PFSK-1 (cell line): Measurements from ENCODE around the gene ARAP1.
A peak's percentile ranks its signal among the peaks of the same experiment; 100 is the strongest.

Experiments used
- FOXP2 ChIP-seq: optimal IDR thresholded peaks from 2 replicates; pipeline ENCODE3; 2011; ENCODE audit warnings: borderline replicate concordance, control low read depth, inconsistent platforms; ENCODE audit not compliant: insufficient read depth; ENCODE audit errors: extremely low read length, extremely low read depth
- POLR2AphosphoS5 ChIP-seq: IDR thresholded peaks from 2 replicates; pipeline ENCODE4 v1.6.1; 2012; ENCODE audit warnings: low read depth, mild to moderate bottlenecking, control low read depth, low read length, moderate library complexity
- SIN3A ChIP-seq: IDR thresholded peaks from 2 replicates; pipeline ENCODE4 v1.6.1; 2012; ENCODE audit warnings: mild to moderate bottlenecking, low read length, moderate library complexity, borderline replicate concordance; ENCODE audit not compliant: insufficient read depth
- TAF1 ChIP-seq: IDR thresholded peaks from 2 replicates; pipeline ENCODE4 v1.6.1; 2012; ENCODE audit warnings: low read length, control low read depth, borderline replicate concordance; ENCODE audit not compliant: insufficient read depth
- TF ChIP-seq, protein P1 (sequence below), 2 experiments: IDR thresholded peaks; 2 replicates each; pipeline versions ENCODE4 v1.6.1 to v1.8.0; 2011 to 2012; ENCODE audit warnings: low read depth in 2 of 2, low read length in 2 of 2, control low read depth in 1 of 2, inconsistent platforms in 1 of 2, mild to moderate bottlenecking in 1 of 2, moderate library complexity in 1 of 2; ENCODE audit not compliant: insufficient read depth in 1 of 2

ARAP1 gene

GRCh38 chr11:72741849-72742512, 10.2 kb downstream of the ARAP1 start:
- no peak for TF ChIP-seq POLR2AphosphoS5

DNA sequence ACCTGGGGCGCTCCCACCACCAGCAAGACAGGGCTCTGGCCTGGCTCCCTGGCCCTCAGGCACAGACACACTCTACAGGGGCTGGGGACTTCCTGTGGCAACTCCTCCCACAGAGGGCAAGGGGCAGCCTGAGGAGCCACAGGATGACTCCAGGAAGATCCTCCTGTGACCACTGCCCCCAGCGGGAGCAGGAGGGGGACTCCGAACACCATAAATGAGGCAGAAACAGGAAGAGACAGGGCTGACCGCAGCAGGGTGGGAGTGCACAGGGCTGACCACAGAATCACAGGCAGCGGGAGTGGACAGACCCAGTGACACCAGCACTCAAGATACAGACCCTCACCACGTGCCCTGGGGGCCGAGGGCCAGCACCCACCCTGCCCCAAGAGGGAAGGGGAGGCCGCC, 10.8 kb downstream of the ARAP1 start:
- TF ChIP-seq FOXP2 (peak; percentile 81), SIN3A (no peak)

DNA sequence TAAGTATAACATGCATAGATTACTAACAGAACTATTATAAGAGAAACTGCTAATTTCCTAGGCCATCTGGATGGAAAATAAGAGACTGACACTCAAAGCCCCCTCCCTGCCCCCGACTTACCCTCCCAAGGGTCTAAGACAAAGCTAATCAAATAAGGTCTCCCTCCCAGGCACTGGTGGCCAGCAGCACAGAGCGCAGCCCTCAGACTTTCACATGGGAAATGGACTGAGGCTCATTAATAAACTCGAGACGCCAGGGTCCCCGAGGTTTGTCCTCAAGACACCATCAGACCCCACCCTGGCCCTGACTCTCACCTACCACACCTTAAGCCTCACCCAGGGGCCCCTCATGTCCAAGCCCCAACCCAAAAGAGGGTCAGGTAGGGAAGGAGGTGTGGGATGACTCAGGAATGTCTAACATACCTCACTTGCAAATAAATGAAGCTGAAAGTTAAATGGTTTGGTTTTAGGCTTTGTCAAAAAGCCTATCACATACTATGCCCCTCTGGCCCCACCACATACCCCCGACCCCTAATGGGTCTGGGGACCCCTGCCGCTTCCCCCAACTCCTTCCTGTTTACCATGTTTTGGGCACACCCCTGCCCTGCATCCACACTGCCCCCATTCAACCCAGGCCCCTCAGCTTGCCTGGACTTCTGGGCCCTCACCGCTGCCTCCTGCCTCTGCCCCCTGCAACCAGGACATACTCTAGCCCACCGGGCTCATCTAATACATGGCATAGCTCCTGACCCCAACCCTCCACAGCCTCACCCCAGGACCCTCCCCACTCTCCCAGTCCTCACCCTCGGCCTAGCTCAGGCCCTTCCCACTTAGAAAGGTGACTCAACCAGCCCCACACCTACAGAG, 11.4 kb downstream of the ARAP1 start:
- TF ChIP-seq, protein P1, sequence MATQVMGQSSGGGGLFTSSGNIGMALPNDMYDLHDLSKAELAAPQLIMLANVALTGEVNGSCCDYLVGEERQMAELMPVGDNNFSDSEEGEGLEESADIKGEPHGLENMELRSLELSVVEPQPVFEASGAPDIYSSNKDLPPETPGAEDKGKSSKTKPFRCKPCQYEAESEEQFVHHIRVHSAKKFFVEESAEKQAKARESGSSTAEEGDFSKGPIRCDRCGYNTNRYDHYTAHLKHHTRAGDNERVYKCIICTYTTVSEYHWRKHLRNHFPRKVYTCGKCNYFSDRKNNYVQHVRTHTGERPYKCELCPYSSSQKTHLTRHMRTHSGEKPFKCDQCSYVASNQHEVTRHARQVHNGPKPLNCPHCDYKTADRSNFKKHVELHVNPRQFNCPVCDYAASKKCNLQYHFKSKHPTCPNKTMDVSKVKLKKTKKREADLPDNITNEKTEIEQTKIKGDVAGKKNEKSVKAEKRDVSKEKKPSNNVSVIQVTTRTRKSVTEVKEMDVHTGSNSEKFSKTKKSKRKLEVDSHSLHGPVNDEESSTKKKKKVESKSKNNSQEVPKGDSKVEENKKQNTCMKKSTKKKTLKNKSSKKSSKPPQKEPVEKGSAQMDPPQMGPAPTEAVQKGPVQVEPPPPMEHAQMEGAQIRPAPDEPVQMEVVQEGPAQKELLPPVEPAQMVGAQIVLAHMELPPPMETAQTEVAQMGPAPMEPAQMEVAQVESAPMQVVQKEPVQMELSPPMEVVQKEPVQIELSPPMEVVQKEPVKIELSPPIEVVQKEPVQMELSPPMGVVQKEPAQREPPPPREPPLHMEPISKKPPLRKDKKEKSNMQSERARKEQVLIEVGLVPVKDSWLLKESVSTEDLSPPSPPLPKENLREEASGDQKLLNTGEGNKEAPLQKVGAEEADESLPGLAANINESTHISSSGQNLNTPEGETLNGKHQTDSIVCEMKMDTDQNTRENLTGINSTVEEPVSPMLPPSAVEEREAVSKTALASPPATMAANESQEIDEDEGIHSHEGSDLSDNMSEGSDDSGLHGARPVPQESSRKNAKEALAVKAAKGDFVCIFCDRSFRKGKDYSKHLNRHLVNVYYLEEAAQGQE (IDR thresholded peaks at IDR 0.05; ENCODE audit: insufficient read depth in 1 of 2, low read depth in 2 of 2, low read length in 2 of 2), result no peak
- TF ChIP-seq TAF1 (no peak), POLR2AphosphoS5 (no peak), FOXP2 (no peak), SIN3A (no peak)

DNA sequence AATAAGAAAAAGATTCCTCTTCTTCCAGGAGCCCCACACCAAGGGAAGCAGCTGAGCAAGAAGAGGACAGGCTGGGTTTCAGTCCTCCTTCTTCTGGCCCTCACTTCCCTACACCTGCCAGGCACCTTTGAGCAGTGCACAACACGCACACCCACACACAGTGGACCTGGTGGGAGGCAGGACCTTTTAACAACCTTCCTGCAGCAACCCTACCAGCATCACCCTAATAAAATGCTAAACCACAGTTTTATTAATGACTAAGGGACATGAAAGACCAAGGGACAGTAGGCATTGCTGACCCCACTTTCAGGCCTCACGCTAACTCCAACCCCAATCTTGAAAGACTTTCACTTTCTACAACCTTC, 12.2 kb downstream of the ARAP1 start:
- TF ChIP-seq TAF1 (no peak), SIN3A (no peak), FOXP2 (no peak), POLR2AphosphoS5 (no peak)
- TF ChIP-seq, protein P1 (IDR thresholded peaks at IDR 0.05; ENCODE audit: insufficient read depth in 1 of 2, low read depth in 2 of 2, low read length in 2 of 2), result no peak

GRCh38 chr11:72739240-72740059, 12.8 kb downstream of the ARAP1 start:
- TF ChIP-seq SIN3A, result no peak
- TF ChIP-seq, protein P1 (IDR thresholded peaks at IDR 0.05; ENCODE audit: insufficient read depth in 1 of 2, low read depth in 2 of 2, low read length in 2 of 2), result no peak
- no peak for TF ChIP-seq POLR2AphosphoS5
- TF ChIP-seq TAF1, result no peak
- no peak for TF ChIP-seq FOXP2
